Heart left ventricle (tissue), 16 donors: ENCODE results near the gene ULK4. TPM values are rescaled to one million over a fixed set of nuclear protein-coding genes. Genes with fewer than 3 reads are reported as not detected.

Source experiments
- ATAC-seq, 4 donors: fragments of 200-7000 bp; cut with Tn5 transposase; one replicate each; pipeline ENCODE4 v1.9.1; 2020 to 2022; ENCODE audit warnings: moderate library complexity in 4 of 4, mild to moderate bottlenecking in 3 of 4, moderate number of reproducible peaks in 1 of 4
- DNase-seq, 5 donors: peaks; one replicate each; pipeline ENCODE4 v3.0.0-alpha.2; 2020
- H3K27ac ChIP-seq, 12 donors: fragments of 200-600 bp; sonication (generic) in 4 of 12; one replicate each; pipeline versions ENCODE4 v1.5.0 to v1.8.0; 2016 to 2022; ENCODE audit warnings: mild to moderate bottlenecking in 2 of 12
- H3K27me3 ChIP-seq, 9 donors: fragments of 200-600 bp; sonication (generic) in 2 of 9; one replicate each; pipeline versions ENCODE4 v1.5.1 to v1.8.0; 2016 to 2022; ENCODE audit warnings: mild to moderate bottlenecking in 3 of 9
- H3K36me3 ChIP-seq, 9 donors: fragments of 200-600 bp; sonication (generic) in 2 of 9; one replicate each; pipeline versions ENCODE4 v1.5.0 to v1.8.0; 2018 to 2022; ENCODE audit warnings: mild to moderate bottlenecking in 2 of 9
- H3K4me1 ChIP-seq, 12 donors: fragments of 200-600 bp; sonication (generic) in 4 of 12; one replicate each; pipeline versions ENCODE4 v1.5.0 to v1.8.0; 2016 to 2022; ENCODE audit warnings: mild to moderate bottlenecking in 3 of 12
- H3K4me3 ChIP-seq, 12 donors: fragments of 200-600 bp; sonication (generic) in 4 of 12; one replicate each; pipeline versions ENCODE4 v1.5.0 to v1.8.0; 2017 to 2022; ENCODE audit warnings: mild to moderate bottlenecking in 9 of 12, moderate library complexity in 4 of 12
- H3K9me3 ChIP-seq, 12 donors: fragments of 200-600 bp; sonication (generic) in 4 of 12; one replicate each; pipeline versions ENCODE4 v1.5.0 to v1.8.0; 2016 to 2022; ENCODE audit warnings: mild to moderate bottlenecking in 1 of 12
- CTCF ChIP-seq, 12 donors: fragments of 200-600 bp; sonication (generic) in 4 of 12; IDR thresholded peaks; one replicate each; pipeline versions ENCODE4 v1.5.0 to v1.8.0; 2018 to 2022; ENCODE audit warnings: antibody characterized with exemption in 12 of 12, mild to moderate bottlenecking in 5 of 12
- POLR2A ChIP-seq, 2 donors: fragments of 450-650 bp; IDR thresholded peaks; one replicate each; pipeline ENCODE4 v1.6.1; 2017; ENCODE audit warnings: antibody characterized with exemption in 2 of 2, mild to moderate bottlenecking in 2 of 2, moderate library complexity in 2 of 2
- WGBS, 4 donors: extraction: QIAGEN DNeasy Blood & Tissue Kit in 2 of 4; methylation state at CpG; one replicate each; pipeline versions ENCODE4 v1.1.5 to v1.1.7; 2013 to 2018; 5-methylcytosine and 5-hydroxymethylcytosine counted together
- intact Hi-C, 10 donors: fragments of 100-400 bp; cut with DNase I; formaldehyde crosslinking; loops; one replicate each; pipeline versions ENCODE4 v1.11.1 to v1.14.2; 2022
- polyA plus RNA-seq, 2 donors: library from polyadenylated mRNA; stranded (reverse); fragments of 200-250 nt; gene quantifications; one replicate each; pipeline ENCODE4 v1.2.3, GENCODE V29; 2013
- total RNA-seq, 9 donors: library from RNA; depleted of rRNA in 2 of 9; stranded (reverse); fragments of >200 nt in 2 of 9; fragmentation: NEBNext Ultra II Directional in 3 of 9; extraction: Animal tissue kit (Norgen Biotek cat#: 25700) in 3 of 9; gene quantifications; one replicate each; pipeline versions ENCODE4 v1.1.0 to v1.2.4, GENCODE V29; 2016 to 2023
- donor health status: ischemic (EF 13 %, LVEDD 7.1; RV severe dilation, severe dysfunction).
- donor health status: healthy with polysubstance abuse.
- donor health status: DM: no; HTN: yes; CAD: no.
- donor health status: DM: no; HTN: no; CAD: no.
- donor health status: ischemic (EF 25% LVEDD 6.9; RV normal size, moderate dysfunction).
- donor health status: ischemic (EF 25% LVEDD 5.7; RV mildly dilated, moderate dysfunction).
- donor health status: healthy.
- donor health status: DM: yes; HTN: yes; CAD: no.
- donor health status: ischemic (EF 35%, LVEDD 5.7; RV mildly dilated, moderate dysfunction).
- donor health status: nonischemic (EF 11% LVEDD 7.7; RV severe dilation, severe dysfunction).
- donor health status: DM: yes; HTN: yes; CAD: no.
- donor health status: PGD.
- donor health status: ischemic (EF 29% LVEDD 5.4; RV normal size, mild dysfunction).
- donor health status: nonischemic (EF 23%, LVEDD 6.1; RV moderate dilation, normal function).

The ULK4 gene
- total and polyA plus RNA-seq, 11 donors, result 0.91 to 6.1 (median 2.1) TPM

GRCh38 chr3:41502023-41502422 lies 459.9 kb downstream of the ULK4 start:
- H3K27ac ChIP-seq, result no peak overlapping the region
- WGBS, 4 donors, result 20 to 32% (median 30%) methylated on average over 1 of the region's 1 CpG

GRCh38 chr3:41498847-41499246 lies 463.1 kb downstream of the ULK4 start:
- Histone ChIP-seq H3K36me3 (no peaks in the 10 kb centered on the region), H3K27ac (no peak overlapping the region), H3K4me3 (no peak overlapping the region), H3K27me3 (no peaks in the 10 kb centered on the region), H3K9me3 (no peaks in the 10 kb centered on the region), H3K4me1 (no peaks in the 10 kb centered on the region)
- DNase-seq (no peak), ATAC-seq (no peak)
- WGBS, 4 donors, result 91 to 96% (median 94%) methylated on average over 2 of the region's 2 CpGs
- TF ChIP-seq POLR2A (IDR thresholded peaks at IDR 0.05) (no peak), CTCF (IDR thresholded peaks at IDR 0.05) (no peak)
- intact Hi-C loops, result no loop called here

More at GRCh38 chr3:41502023-41502422, 459.9 kb downstream of the ULK4 start:
- no peak overlapping the region for H3K4me3 ChIP-seq
- H3K4me1 ChIP-seq, result no peaks in the 10 kb centered on the region
- ATAC-seq (no peak), DNase-seq (no peak)
- TF ChIP-seq POLR2A (IDR thresholded peaks at IDR 0.05), result no peak
- no peak for TF ChIP-seq CTCF (IDR thresholded peaks at IDR 0.05)
- H3K27me3 ChIP-seq, result no peaks in the 10 kb centered on the region
- intact Hi-C loops, result no loop called here
- no peaks in the 10 kb centered on the region for H3K36me3 ChIP-seq
- H3K9me3 ChIP-seq, result no peaks in the 10 kb centered on the region

GRCh38 chr3:41490360-41490759 lies 471.5 kb downstream of the ULK4 start:
- intact Hi-C loops, result no loop called here
- 89 to 96% (median 93%) methylated on average over 2 of the region's 2 CpGs for WGBS, 4 donors
- Histone ChIP-seq H3K4me1 (no peaks in the 10 kb centered on the region), H3K9me3 (no peaks in the 10 kb centered on the region), H3K27me3 (no peaks in the 10 kb centered on the region), H3K4me3 (no peak overlapping the region), H3K36me3 (no peaks in the 10 kb centered on the region), H3K27ac (no peak overlapping the region)
- DNase-seq, result no peak
- TF ChIP-seq POLR2A (IDR thresholded peaks at IDR 0.05) (no peak), CTCF (IDR thresholded peaks at IDR 0.05) (no peak)
- no peak for ATAC-seq

GRCh38 chr3:41489231-41489630 lies 472.7 kb downstream of the ULK4 start:
- no peak overlapping the region for H3K4me3 ChIP-seq
- intact Hi-C loops, result no loop called here
- no peaks in the 10 kb centered on the region for H3K36me3 ChIP-seq
- no peak overlapping the region for H3K27ac ChIP-seq
- DNase-seq (no peak), ATAC-seq (no peak)
- TF ChIP-seq POLR2A (IDR thresholded peaks at IDR 0.05), result no peak
- no peak for TF ChIP-seq CTCF (IDR thresholded peaks at IDR 0.05)
- H3K27me3 ChIP-seq, result no peaks in the 10 kb centered on the region
- H3K9me3 ChIP-seq, result no peaks in the 10 kb centered on the region
- no peaks in the 10 kb centered on the region for H3K4me1 ChIP-seq
- WGBS, 4 donors, result 52 to 65% (median 60%) methylated on average over 1 of the region's 1 CpG
